Kidney tubule cell (primary cell): ENCODE data around the gene MYO16.

ENCODE experiments used
- DNase-seq: peaks from one replicate; pipeline ENCODE4 v3.0.0-alpha.2; 2018; ENCODE audit warnings: low spot score

Gene MYO16

DNA sequence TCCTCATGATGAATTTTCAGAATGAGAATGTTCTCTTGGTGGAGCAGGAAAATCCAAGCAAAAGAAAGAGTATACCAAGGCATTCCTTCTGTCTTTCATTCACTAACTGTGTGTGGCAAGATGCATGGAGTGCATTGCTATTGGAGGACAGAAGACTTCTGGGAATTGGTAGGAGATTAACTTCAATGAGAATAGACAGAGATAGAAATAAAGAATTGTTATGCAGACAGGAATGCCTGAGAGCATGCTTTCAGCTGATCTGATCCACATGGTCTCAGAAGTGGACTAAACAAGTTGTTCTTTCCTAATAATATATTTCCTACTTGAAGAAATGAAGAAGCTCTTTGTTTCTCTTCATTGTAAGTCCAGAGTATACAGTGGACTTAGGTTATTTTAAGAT lies 303.6 kb downstream of the MYO16 start:
- no peak for DNase-seq

DNA sequence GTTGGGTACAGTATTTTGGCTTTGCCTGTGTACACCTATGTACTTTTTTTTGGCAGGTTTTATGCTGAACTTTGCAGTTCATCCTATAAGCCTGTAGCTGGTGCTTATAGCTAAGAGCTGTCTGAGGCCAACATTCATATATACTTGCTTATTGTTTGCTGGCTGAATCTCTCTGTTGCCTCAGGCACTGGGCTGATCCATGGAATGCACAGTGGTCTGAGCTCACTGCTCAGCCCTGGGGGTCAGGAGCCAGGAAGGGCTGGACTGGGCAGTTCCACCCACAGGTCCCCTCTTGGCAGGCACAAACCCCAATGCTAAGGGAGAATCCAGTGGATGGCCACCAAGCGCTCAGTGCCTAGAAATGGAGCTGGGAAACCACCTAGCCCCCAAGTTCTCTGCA lies 308.7 kb downstream of the MYO16 start:
- no peak for DNase-seq

DNA sequence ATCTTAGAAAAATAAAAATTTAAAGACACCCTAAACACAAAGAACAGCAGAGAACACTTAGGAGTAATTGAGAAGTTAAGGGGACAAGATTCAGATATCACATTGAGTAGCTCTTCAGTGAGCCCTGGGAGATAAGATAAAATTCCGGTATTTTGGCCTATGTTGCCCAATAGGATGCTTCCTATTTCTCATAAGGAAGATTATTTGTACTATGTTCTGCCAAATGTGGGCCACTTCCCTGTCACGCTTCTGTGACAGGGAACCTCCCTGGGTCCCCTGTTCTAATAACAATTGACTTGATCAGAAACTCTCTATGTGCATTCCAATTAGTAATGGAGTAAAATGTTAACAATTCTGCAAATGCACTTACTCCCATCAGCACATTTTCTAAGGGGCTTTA lies 310.7 kb downstream of the MYO16 start:
- no peak for DNase-seq

DNA sequence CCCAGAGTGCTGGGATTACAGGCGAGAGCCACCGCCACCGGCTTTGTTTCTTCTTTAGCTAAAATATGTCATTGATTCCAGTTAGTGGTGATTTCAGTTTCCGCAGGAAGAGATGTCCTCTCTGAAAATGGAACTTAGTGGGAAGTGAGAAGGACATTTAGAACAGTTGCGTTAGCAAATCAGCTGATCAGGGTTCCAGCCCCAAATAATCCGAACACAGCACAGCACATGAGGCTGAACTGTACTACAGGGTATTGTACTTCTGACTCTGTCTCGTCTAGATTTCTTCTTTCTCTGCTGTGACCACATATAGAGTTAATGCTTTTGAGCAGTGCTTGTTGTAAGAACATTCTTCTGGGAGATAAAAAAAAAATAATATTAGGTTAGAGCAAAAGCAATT lies 314.4 kb downstream of the MYO16 start:
- no peak for DNase-seq

DNA sequence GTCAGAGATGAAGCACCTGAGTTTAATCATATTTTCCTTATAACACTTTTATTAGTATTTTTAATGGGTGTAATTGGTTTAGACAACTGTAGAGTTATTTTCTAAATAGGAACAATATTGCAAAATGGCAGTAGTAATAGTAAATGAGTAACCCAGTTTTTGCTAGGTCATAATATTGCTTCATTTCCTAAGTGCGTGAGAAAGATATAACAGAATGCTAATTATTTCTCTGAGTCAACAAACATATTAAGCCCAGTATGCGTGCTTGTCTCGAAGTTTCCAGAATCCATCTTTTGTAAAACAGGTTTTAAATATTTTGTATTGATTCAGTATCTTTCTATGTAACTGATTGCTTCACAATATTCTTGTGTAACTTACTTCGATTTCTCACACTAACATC lies 315.3 kb downstream of the MYO16 start:
- DNase-seq = peak; percentile 43

DNA sequence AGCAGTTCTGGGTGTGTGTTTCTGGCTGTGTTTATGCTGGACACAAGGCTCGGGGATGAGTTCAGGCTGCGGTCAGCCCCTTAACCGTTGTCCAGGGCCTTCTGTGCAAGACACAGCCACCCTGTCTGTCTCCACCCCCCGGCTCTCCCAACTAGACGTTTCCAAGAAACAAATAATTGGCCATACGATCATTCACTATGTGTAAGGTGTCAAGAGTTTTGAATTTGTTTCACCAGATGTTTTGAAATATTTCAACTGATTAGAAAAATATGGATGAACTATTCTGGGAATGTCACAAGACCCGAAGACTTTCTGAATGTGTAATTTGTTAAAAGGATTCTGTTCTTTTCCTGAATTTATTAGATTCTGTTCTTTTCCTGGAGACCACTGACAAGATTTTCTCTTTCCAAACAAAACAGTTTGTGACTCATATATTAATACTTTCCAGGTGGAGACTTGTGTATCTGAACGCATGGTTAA lies 318.2 kb downstream of the MYO16 start:
- no peak for DNase-seq

DNA sequence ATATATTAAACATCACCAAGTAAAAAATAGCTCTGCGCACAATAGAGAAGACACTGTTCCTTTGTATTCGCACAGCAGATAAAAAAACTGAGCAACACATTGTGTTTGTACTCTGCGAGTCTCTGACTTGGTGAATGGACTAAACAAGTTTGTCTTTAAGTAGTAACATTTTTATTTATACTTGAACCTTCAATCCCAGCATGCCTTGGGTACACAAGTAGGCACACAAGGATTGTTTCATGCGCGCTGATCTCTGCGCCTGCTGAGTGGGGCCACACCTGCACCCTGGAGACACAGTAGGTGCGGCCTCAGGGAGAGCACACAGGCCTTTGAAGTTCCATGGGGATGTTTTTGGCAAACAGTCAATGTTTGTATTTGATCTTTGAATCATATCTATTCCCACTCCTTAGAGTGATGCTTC lies 318.9 kb downstream of the MYO16 start:
- DNase-seq = no peak

DNA sequence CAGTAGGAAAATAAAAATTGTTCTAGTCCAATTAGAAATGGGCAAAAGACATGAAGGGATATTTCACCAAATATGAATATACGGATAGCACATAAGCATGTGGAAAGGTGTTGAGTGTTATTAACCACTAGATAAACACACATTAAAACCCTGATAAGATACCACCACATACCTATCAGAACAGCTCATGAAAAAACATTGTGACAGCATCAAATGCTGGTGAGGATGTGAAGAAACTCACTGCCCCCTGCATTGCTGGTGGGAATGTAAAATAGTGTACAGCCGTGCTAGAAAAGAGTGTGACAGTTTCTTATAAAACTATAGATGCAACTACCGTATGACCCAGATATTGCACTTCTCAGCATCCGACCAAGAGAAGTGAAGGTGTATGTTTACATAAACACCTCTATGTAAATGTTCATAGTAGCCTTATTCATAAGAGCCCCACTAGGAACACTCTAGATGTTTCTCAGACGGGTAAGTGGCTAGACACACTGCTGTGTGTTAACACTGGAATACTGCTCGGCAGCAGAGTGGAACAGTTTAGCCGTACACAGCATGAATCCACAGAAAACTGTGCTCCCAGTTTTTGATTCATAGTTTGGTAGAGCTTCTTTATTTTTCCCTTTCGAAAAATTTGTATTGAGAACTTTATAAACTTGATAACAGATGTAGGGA lies 321.1 kb downstream of the MYO16 start:
- DNase-seq = no peak

DNA sequence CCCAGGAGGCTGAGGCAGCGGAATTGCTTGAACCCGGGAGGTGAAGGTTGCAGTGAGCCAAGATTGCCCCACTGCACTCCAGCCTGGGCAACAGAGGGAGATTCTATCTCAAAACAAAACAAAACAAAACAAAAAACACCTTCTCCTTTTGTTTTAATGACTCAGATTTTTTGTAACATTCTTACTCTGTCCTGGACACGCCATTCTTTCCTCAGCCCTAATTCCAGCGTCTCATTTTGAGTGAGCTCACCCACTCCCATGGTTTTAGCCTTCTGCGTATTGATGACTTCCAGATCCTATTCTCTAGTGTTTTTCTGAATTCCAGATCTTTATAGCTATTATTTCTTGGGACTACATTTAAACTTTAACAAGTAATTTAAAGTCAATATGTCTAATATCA lies 326.3 kb downstream of the MYO16 start:
- DNase-seq = no peak

DNA sequence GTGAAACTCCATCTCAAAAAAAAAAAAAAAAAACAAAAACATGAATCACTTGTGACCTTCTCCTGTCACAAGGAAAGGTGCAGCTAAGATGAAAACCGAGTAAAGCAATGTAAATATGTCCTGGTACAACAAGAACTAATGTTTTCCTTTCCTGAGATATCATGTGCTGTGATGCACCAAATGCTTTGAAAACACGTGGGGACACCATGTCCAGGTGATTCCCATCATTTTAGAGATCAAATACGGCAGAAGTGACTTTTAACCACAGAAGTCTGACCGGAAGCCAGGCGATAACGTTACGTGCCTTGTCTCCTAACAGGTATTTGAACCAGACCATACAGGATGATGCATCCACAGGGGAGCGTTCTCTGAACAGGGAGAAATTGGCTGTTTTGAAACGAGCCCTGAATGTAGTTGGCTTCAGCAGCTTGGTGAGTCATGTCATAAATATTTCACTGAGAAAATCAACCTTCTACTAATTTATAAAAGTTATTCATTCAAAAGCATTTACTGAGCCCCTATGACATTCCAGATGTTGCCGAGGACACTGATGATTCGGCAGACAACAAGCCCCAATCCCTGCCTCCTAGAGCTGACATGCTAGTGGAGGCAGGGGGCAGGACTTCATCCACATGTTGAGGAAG lies 328.1 kb downstream of the MYO16 start:
- peak; percentile 96 for DNase-seq

DNA sequence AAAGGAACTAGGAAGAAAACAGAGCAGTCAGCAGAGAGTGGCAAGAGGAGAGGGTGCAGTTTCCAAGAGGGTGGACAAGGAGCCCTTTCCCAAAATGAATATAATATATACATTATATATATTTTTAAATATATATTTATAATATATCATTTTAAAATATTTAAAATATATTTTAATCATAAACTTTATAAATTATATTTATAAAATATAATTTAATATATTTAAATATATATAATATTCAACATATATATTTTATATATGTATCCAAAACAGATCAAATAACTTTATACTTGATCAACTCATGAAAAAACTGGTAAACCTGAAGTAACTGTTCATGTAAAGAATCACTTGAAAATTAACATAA lies 328.6 kb downstream of the MYO16 start:
- no peak for DNase-seq

DNA sequence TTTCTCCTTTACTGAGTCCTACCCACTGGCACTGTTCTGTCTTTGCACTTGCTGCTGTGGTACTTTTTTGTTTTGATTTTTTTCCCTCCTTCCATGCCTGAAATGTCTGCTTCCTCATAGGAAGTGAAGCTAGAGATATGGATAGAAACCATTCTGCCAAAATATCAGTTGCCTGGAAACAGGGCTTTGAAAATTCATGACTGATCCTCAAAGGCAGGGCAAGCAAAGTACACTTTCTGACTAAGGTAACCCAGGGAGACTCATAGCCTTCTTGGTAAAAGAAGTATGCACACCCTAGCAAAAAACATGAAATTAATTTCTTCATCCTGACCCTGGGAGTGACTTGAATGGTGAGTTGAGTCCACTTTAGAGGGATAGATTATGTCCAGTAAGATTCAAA lies 329.8 kb downstream of the MYO16 start:
- peak; percentile 24 for DNase-seq

DNA sequence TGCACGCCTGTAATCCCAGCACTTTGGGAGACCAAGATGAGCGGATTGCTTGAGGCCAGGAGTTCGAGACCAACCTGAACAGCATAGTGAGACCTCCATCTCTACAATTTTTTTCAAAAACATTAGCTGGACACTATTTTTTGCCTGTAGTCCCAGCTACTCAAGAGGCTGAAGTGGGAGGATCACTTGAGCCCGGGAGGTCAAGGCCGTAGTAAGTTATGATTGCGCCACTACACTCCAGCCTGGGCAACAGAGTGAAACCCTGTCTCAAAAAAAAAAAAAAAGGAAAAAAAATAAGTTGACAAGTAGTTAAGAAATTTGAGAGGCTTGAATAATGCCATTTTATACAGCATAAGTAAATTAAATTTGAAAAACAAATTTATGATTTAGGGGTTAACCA lies 330.6 kb downstream of the MYO16 start:
- no peak for DNase-seq

DNA sequence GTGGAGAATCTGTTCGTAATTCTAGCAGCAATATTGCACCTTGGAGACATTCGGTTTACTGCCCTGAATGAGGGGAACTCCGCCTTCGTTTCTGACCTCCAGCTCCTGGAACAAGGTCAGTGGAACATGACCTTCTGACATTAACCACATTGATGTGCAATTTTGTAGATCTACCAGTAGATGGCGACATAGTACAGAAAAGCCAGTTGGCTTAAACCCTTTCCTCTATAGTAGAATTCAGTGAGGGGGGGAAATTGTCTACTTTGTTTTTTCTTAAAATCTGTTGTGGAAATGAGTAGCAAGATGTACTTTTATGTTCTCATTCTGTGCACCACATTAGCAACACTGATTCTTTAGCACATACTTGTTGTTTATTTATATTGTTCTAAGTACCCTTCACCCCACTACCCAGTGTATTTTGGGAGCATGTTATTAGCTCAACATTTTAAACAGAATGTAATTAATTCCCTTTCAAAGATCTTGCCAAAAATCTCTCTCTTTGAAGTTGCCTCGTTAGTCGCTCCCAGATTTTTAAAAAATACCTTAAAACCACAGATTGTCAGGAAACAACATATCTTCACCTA lies 332.2 kb downstream of the MYO16 start:
- DNase-seq = peak; percentile 62

DNA sequence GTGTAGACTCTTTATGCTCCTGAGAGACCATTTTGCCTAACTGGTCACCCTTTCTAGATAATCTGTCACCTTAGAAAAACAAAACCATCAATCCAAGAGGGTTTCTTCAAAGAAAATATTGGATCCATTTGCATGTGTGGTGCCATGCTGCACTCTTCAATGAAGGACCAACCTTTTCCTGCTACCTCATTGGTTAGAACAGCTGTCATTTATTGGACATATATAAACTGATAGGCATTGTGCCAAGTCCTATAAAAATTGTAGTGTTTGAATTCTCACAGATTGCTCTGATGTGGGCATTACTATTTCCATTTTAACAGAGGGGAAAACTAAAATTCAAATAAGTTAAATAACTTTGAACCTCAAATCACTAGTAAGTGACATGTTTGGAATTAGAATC lies 333.2 kb downstream of the MYO16 start:
- DNase-seq = no peak

DNA sequence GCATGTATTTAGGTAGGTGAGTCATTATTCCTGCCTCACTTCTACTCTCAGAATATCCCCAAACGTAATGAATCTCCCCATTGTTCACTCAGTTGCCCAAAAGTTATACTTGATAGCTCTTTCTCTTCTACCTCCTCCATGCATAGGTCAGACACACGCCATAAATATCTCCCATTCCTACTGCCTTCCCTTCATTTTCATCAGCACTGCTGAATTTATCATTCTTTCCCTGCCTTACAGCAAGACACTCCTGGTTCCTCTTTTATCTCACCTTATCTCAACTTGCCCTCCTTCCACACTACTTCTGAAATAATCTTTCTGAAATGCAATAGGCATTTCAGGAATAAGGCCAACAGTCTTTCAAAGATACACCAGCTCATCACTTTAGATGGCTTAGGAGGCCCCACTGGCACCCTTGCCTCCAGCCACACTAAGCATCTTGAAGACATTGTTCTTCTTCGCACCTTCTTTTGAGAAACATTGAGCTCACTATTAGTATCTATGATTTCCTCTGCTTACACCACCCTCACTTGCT lies 333.9 kb downstream of the MYO16 start:
- no peak for DNase-seq

DNA sequence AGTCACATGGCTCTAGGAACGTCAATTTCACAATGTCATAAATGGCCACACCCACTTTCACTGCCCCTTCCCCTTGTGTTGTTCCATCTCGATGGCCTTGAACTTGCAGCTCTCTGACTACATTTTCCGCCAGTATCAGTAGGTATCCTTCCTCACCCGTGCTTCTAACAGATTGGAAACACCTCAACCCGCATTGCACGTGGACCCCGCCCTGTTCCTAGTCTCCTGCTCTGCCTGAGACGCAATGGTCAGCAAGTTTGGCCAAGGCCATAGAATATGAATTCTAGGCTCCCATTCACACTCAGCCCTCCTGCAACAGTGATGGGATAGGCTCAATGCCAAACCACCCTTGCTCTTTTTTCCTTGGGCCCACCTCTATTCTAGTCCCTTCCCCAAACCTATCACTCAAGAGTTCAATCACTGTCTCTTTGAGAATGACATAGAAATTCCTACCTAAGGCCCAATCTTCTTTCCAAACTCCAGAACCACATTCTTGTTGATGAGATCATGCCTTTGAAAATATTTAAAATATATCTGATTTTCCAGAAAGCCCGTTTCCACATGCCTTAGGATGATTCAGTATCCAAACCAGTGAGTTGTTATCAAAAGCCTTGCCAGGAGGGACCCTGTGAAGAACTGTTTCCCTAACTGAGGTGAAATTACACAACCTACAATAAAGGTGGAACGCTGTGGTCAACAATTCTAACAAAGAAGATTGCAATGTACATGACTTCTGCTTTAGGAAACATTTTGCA lies 334.6 kb downstream of the MYO16 start:
- DNase-seq = peak; percentile 61

DNA sequence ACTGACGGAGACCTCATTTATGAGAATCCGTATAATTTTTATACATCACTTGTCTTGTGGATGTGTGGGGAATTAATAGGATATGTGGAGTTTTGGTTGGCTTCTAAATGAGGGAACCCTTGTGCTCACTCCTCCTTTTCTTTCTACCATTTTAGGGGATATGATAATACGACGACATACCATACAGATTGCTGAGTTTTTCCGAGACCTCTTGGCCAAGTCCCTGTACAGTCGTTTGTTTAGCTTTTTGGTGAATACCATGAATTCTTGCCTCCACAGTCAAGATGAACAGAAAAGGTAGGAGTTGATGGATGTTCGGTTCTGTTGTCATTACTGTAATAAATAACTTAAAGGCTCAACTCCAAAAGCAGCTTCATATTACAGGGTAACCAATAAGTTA lies 335.2 kb downstream of the MYO16 start:
- no peak for DNase-seq

DNA sequence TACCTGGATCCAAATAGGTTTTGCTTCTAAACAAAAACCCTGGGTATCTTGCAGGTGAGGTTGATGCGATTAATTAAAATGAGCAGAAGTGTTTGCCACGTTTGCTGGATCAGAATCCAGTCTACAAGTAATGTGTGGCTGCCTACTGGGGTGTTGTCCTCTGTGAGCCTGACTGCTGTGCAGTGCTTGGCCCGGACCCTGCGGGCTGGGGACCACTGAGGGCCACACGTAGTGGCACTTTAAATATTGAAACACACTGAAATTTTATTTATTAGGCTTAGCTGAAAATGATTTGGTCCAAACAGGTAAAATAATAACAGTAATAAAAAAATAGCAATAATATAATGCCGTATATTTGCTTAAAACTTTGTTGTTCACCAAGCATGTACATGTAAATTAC lies 338.0 kb downstream of the MYO16 start:
- no peak for DNase-seq

DNA sequence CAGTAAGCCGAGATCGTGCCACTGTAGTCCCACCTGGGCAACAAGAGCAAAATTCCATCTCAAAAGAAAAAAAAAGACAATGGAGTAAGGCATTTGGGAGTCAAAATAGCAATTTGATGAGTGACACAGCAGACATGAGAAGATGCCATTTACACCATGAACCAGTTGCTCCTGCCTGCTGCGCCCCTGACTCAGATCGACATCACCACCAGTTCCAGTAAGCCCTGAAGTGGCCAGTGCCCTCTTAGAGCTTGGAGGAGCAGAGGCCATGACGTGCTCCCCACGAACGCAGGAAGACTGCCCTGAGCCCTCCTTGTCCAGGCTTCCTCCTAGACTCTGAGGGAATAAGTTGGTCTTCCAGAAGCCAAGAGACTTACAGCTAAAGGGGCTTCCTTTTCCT lies 339.2 kb downstream of the MYO16 start:
- DNase-seq = peak; percentile 64

DNA sequence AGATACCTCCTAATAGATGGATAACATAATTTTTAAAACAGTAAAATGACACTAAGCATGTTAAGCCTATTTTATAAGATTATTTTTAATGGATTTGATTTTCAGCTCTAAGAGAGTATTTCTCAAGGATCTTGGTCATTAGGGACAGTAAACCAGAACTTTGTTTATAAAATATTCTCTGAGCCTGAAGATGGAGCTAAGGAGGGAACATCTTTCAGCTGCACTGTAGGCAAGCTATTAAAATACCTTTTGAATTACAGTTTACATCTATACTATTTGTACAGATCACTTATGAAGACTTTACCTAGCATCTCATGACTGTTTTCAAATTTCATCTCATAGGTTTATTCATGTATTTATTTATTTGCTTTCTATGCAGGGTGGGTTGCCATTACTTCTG lies 345.3 kb downstream of the MYO16 start:
- DNase-seq = no peak

DNA sequence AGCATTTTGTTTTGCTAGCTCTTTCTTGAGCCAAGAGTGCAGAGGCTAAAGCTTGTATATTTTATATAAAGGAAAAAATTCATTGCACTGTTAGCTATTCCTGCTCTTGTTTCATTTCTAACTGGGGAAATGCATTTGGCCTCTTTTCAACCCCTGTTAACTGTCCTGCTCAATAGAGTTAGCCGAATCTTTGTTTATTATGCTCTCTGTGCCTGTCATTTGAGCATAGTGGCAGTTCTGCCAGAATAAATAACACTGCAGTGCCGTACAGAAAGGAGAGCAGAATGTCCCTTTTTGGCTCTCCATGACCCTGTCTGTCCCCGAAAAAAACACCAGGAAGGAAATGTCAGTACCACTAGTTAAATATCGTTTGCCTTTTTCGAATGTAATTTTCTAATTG lies 350.8 kb downstream of the MYO16 start:
- DNase-seq = no peak

DNA sequence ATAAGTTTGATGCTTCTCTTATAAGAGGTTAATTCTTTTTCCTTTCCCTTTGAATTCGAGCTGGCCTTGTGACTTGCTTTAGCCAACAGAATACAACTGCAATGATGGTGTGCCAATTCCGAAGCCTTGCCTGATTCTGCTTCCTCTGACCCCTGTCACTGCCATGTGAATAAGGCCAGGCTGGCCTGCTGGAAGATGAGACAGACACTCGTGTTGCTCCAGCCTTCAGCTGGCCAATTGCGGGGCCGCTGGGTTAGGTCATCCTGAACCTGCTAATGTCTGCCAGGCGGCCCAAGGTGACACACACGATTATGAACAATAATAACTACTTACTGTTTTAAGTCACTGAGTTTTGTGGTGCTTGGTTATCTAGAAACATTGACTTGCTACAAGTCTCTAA lies 352.0 kb downstream of the MYO16 start:
- no peak for DNase-seq
